Lower lobe of right lung (tissue), 2 donors: Measurements from ENCODE around the gene STARD3NL. TPM values are rescaled to one million over a fixed set of nuclear protein-coding genes. Genes with fewer than 3 reads are reported as not detected.

Experiments used
- ATAC-seq, 2 donors: fragments of 200-7000 bp; cut with Tn5 transposase; one replicate each; pipeline ENCODE4 v1.9.1; 2020 to 2022; ENCODE audit warnings: mild to moderate bottlenecking in 2 of 2, moderate library complexity in 2 of 2
- DNase-seq: peaks from one replicate; pipeline ENCODE4 v3.0.0-alpha.2; 2020
- H3K27ac ChIP-seq: fragments of 200-600 bp; one replicate; pipeline ENCODE4 v1.8.0; 2022
- H3K27me3 ChIP-seq: fragments of 200-600 bp; one replicate; pipeline ENCODE4 v1.8.0; 2022; ENCODE audit warnings: low read depth
- H3K36me3 ChIP-seq: fragments of 200-600 bp; one replicate; pipeline ENCODE4 v1.8.0; 2022; ENCODE audit warnings: mild to moderate bottlenecking
- H3K4me1 ChIP-seq: fragments of 200-600 bp; one replicate; pipeline ENCODE4 v1.8.0; 2022
- H3K4me3 ChIP-seq: fragments of 200-600 bp; one replicate; pipeline ENCODE4 v1.8.0; 2022; ENCODE audit warnings: mild to moderate bottlenecking
- H3K9me3 ChIP-seq: fragments of 200-600 bp; one replicate; pipeline ENCODE4 v1.8.0; 2022
- intact Hi-C: fragments of 100-400 bp; cut with DNase I; formaldehyde crosslinking; loops from one replicate; pipeline ENCODE4 v1.11.0; 2022
- long read RNA-seq: library from polyadenylated mRNA; unstranded; transcript quantifications from one replicate; pipeline ENCODE4 v2.0.0, GENCODE V29; 2021
- total RNA-seq: library from RNA; stranded (reverse); fragmentation: NEBNext Ultra II Directional; extraction: Animal tissue kit (Norgen Biotek cat#: 25700); gene quantifications from one replicate; pipeline ENCODE4 v1.2.1, GENCODE V29; 2021
- TF ChIP-seq, protein P1 (sequence below): fragments of 200-600 bp; IDR thresholded peaks from one replicate; pipeline ENCODE4 v1.8.0; 2022; ENCODE audit warnings: antibody characterized with exemption, mild to moderate bottlenecking
- donor health status: DM: no; HTN: yes; CAD: no; lungs with severe emphysema.

The STARD3NL gene, protein sequence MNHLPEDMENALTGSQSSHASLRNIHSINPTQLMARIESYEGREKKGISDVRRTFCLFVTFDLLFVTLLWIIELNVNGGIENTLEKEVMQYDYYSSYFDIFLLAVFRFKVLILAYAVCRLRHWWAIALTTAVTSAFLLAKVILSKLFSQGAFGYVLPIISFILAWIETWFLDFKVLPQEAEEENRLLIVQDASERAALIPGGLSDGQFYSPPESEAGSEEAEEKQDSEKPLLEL
- total RNA-seq: 49.8 TPM
- long read RNA-seq, transcript STARD3NL-204 (8 exons, 1,341 nt): minor isoform, 10 of 98 reads
- long read RNA-seq, transcript STARD3NL-201 (9 exons, 1,728 nt): major isoform, 69 of 98 reads
- long read RNA-seq, partial matches to known transcripts: 3 of 98 reads
- long read RNA-seq, other reads (novel, unspliced or antisense): 11 of 98 reads

DNA sequence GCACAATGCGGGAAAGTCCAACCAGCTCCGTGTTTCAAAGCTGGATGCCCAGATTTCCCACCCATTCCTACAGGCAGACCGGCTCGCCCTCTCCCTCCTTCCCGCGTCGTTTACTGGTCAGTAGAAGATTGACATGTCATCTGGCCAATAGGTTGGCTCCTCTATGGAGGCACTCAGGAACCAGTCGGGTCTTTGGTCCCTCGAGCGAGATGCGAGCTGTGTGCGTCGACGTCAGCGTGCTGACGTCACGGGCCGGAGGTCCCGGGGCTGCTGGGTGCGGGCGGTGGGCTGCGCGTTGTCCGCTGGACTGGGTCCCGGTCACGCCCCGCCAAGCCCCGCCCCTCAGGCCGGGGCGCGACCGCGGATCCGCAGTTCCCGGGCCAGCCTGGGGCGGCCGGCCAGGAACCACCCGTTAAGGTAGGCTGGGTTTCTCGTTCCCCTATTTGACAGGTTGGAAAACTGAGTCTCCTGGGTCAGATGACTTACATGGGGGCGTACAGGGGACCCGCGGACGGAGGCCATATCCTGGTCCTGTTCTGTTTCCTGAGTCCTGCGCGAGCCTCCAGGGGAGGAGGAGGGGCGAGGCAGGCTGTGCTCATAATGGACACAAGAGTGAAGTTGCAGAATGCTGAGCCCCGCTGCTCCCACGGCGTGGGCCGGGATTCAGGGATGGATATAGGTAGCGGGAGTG, at the start of gene STARD3NL:
Gene STARD3NL (plus strand): TSS at position 242 of the 691 bp plus-strand sequence. CDS start 29,260 bp downstream, outside the sequence.
- TF ChIP-seq, protein P1, sequence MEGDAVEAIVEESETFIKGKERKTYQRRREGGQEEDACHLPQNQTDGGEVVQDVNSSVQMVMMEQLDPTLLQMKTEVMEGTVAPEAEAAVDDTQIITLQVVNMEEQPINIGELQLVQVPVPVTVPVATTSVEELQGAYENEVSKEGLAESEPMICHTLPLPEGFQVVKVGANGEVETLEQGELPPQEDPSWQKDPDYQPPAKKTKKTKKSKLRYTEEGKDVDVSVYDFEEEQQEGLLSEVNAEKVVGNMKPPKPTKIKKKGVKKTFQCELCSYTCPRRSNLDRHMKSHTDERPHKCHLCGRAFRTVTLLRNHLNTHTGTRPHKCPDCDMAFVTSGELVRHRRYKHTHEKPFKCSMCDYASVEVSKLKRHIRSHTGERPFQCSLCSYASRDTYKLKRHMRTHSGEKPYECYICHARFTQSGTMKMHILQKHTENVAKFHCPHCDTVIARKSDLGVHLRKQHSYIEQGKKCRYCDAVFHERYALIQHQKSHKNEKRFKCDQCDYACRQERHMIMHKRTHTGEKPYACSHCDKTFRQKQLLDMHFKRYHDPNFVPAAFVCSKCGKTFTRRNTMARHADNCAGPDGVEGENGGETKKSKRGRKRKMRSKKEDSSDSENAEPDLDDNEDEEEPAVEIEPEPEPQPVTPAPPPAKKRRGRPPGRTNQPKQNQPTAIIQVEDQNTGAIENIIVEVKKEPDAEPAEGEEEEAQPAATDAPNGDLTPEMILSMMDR: no peak
- Histone ChIP-seq H3K4me1 (peaks cover 40% of the 10 kb centered on the region), H3K9me3 (no peaks in the 10 kb centered on the region), H3K36me3 (no peaks in the 10 kb centered on the region), H3K27me3 (no peaks in the 10 kb centered on the region), H3K27ac (peak within 1 kb of the TSS; percentile 90), H3K4me3 (peak within 1 kb of the TSS; percentile 76)
- intact Hi-C loops: no loop called here
- ATAC-seq: peak; percentile 99
- peak; percentile 96 for DNase-seq

GRCh38 chr7:38129162-38129561, 48.9 kb upstream of the STARD3NL start:
- H3K27me3 ChIP-seq: no peaks in the 10 kb centered on the region
- H3K36me3 ChIP-seq: no peaks in the 10 kb centered on the region
- ATAC-seq: no peak
- H3K9me3 ChIP-seq: no peaks in the 10 kb centered on the region
- H3K4me3 ChIP-seq: no peak overlapping the region
- intact Hi-C loops: no loop called here
- no peaks in the 10 kb centered on the region for H3K4me1 ChIP-seq
- TF ChIP-seq, protein P1: no peak
- no peak overlapping the region for H3K27ac ChIP-seq
- DNase-seq: no peak

- intact Hi-C loops: no loop called here
- H3K9me3 ChIP-seq: no peaks in the 10 kb centered on the region
- H3K4me3 ChIP-seq: no peak overlapping the region
- ATAC-seq (no peak), DNase-seq (no peak)
- H3K4me1 ChIP-seq: no peaks in the 10 kb centered on the region
- no peak overlapping the region for H3K27ac ChIP-seq
- no peaks in the 10 kb centered on the region for H3K27me3 ChIP-seq
- TF ChIP-seq, protein P1: no peak
- no peaks in the 10 kb centered on the region for H3K36me3 ChIP-seq
Measured at GRCh38 chr7:38129579-38129978, 48.5 kb upstream of the STARD3NL start.

GRCh38 chr7:38138171-38138570, 39.9 kb upstream of the STARD3NL start:
- no peak overlapping the region for H3K4me3 ChIP-seq
- H3K36me3 ChIP-seq: no peaks in the 10 kb centered on the region
- H3K27ac ChIP-seq: no peak overlapping the region
- ATAC-seq: no peak
- TF ChIP-seq, protein P1: no peak
- intact Hi-C loops: no loop called here
- no peaks in the 10 kb centered on the region for H3K27me3 ChIP-seq
- no peaks in the 10 kb centered on the region for H3K4me1 ChIP-seq
- no peaks in the 10 kb centered on the region for H3K9me3 ChIP-seq
- no peak for DNase-seq

DNA sequence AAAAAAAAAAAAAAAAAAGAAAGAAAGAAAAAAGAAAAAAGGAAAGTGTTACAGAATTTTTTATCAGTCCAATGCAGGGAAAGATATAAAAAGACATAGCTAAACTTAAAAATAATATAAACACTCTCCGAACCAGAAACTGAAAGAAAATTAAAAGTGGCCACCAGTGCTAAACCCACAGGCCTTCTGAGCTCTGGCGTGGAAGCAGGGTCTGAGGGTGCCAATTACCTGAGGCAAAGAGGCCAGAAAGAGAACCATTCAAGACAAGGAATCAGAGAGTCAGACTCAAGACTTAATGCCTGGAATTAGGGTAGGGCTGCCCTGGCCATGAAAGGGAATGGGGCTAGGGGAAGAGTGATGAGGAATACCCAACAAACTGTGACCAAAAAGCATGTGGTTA, 36.9 kb upstream of the STARD3NL start:
- no peaks in the 10 kb centered on the region for H3K9me3 ChIP-seq
- TF ChIP-seq, protein P1: no peak
- H3K27me3 ChIP-seq: no peaks in the 10 kb centered on the region
- intact Hi-C loops: no loop called here
- ATAC-seq: no peak
- H3K4me3 ChIP-seq: no peak overlapping the region
- H3K36me3 ChIP-seq: no peaks in the 10 kb centered on the region
- DNase-seq: no peak
- no peaks in the 10 kb centered on the region for H3K4me1 ChIP-seq
- H3K27ac ChIP-seq: no peak overlapping the region
